ENCODE data around the gene CIDEB.

CIDEB gene

GRCh38 chr14:24269368-24269767 lies 38.4 kb downstream of the CIDEB start:
- no peak for DNase-seq

GRCh38 chr14:24268225-24268624 lies 39.6 kb downstream of the CIDEB start:
- DNase-seq, result no peak

- DNase-seq, result no peak
Measured at GRCh38 chr14:24267516-24267915, 40.3 kb downstream of the CIDEB start.

GRCh38 chr14:24266344-24267244 lies 41.2 kb downstream of the CIDEB start:
- DNase-seq, result no peak

- DNase-seq, result no peak
Measured at GRCh38 chr14:24264298-24264697, 43.5 kb downstream of the CIDEB start.

GRCh38 chr14:24263848-24264247 lies 43.9 kb downstream of the CIDEB start:
- DNase-seq, result no peak

GRCh38 chr14:24262821-24263733 lies 44.7 kb downstream of the CIDEB start, which contains the start of gene TGM1:
TSS of gene TGM1 (minus strand) at chr14:24263177. CDS start at chr14:24262352, 825 bp downstream.
- DNase-seq, result no peak

GRCh38 chr14:24261969-24262327 lies 45.8 kb downstream of the CIDEB start:
- DNase-seq, result no peak

- DNase-seq, result no peak
Measured at GRCh38 chr14:24261256-24261968, 46.4 kb downstream of the CIDEB start.

GRCh38 chr14:24260780-24261157 lies 47.0 kb downstream of the CIDEB start:
- no peak for DNase-seq

GRCh38 chr14:24260026-24260779 lies 47.6 kb downstream of the CIDEB start:
- no peak for DNase-seq

GRCh38 chr14:24259282-24260025 lies 48.3 kb downstream of the CIDEB start:
- DNase-seq, result no peak

- no peak for DNase-seq
Measured at GRCh38 chr14:24258548-24259265, 49.1 kb downstream of the CIDEB start.

- DNase-seq, result no peak
Measured at GRCh38 chr14:24258119-24258518, 49.7 kb downstream of the CIDEB start.

GRCh38 chr14:24256960-24257359 lies 50.8 kb downstream of the CIDEB start:
- DNase-seq, result no peak

- no peak for DNase-seq
Measured at GRCh38 chr14:24255931-24256711, 51.7 kb downstream of the CIDEB start.

GRCh38 chr14:24255438-24255837 lies 52.3 kb downstream of the CIDEB start:
- no peak for DNase-seq

All from T1000 (cell line).